Measurements from ENCODE around the gene PEA15. TPM values are rescaled to one million over a fixed set of nuclear protein-coding genes. Genes with fewer than 3 reads are reported as not detected.

The PEA15 gene
- total and polyA plus RNA-seq, 2 of the 8 experiments (the other 6 are each of a cell fraction or from before 2014, with no cell fraction given) = 71.3 to 75.1 TPM

DNA sequence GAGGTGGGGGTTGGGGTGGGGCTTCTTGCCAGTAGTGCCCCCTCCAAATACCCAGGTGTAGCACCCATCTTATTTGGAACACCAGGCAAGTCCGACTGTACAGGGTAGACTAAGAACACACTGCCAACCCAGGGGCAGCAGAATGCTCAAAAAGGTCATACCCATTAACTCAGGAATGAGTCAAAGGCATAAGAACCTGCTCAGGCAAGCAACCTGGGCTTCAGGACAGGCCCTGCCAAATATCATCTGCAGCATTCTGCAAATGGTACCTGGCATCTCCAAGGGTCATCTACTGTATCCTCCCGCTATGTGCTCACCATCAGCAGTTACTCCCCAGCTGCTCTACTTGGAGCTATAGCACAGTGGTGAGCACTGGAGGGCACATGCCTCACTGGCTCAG lies 19.4 kb downstream of the PEA15 start:
- H2BK120ac ChIP-seq (replicated peaks; ENCODE audit: low read depth, low read length) = no peak overlapping the region
- H3K4me1 ChIP-seq (replicated peaks in 1 of 4; ENCODE audit: control insufficient read depth in 3 of 4, insufficient read depth in 4 of 4, low read length in 3 of 4) = no peaks in the 10 kb centered on the region
- H4K20me1 ChIP-seq (replicated peaks in 1 of 2; ENCODE audit: control insufficient read depth in 1 of 2, insufficient read depth in 2 of 2, low read length in 2 of 2) = peaks cover 0 to 2% of the 10 kb centered on the region in 2 experiments
- H2BK5ac ChIP-seq (ENCODE audit: low read depth, low read length) = no peak overlapping the region
- peaks cover 20 to 92% (median 61%) of the 10 kb centered on the region in 4 experiments for H3K36me3 ChIP-seq (ENCODE audit: control insufficient read depth in 2 of 4, insufficient read depth in 4 of 4, low read length in 3 of 4)
- no peak overlapping the region for H3K18ac ChIP-seq (ENCODE audit: extremely low read depth, low read length)
- no peak overlapping the region for H4K5ac ChIP-seq (ENCODE audit: insufficient read length, low read depth, low read length)
- no peak for DNase-seq (ENCODE audit: low read depth in 1 of 2, low spot score in 2 of 2)
- H2BK20ac ChIP-seq (ENCODE audit: low read length) = no peak overlapping the region
- no peak overlapping the region for H3K4ac ChIP-seq (replicated peaks; ENCODE audit: insufficient read length, low read depth, low read length)
- H2AFZ ChIP-seq (ENCODE audit: low read length) = no peak overlapping the region
- no peak for TF ChIP-seq KDM5A (IDR thresholded peaks at IDR 0.05; ENCODE audit: low read length)
- TF ChIP-seq SIRT6 (IDR thresholded peaks at IDR 0.05; ENCODE audit: low read length) = no peak
- no peak for TF ChIP-seq PHF8 (conservative IDR thresholded peaks at IDR 0.05; ENCODE audit: low read depth, low read length)
- no peak for TF ChIP-seq SP4 (IDR thresholded peaks at IDR 0.05; ENCODE audit: low read length)
- 0 out of 2 replicates have a peak, but pooled peaks have one; percentile 45 for TF ChIP-seq POLR2AphosphoS5 (IDR thresholded peaks at IDR 0.05; ENCODE audit: low read depth, low read length)
- no peak for TF ChIP-seq RAD21 (IDR thresholded peaks at IDR 0.05 in 1 of 2, conservative IDR thresholded peaks at IDR 0.05 in 1 of 2; ENCODE audit: low read depth in 2 of 2, low read length in 2 of 2)
- H4K8ac ChIP-seq (ENCODE audit: extremely low read depth, insufficient read depth, low read length) = no peak overlapping the region
- 80% methylated on average over 2 of the region's 2 CpGs; no CpG with 5 or more reads in 1 of the 2 experiments for WGBS, 2 experiments (ENCODE audit: extremely low coverage in 1 of 2, insufficient coverage in 1 of 2, insufficient read length in 1 of 2, insufficient replicate concordance in 2 of 2, low coverage in 1 of 2, low lambda C conversion rate in 2 of 2, missing lambda C conversion rate in 1 of 2)
- no peak overlapping the region for H4K91ac ChIP-seq (replicated peaks; ENCODE audit: insufficient read length, low read length)
- H2BK15ac ChIP-seq (ENCODE audit: low read length) = no peak overlapping the region
- H3K79me1 ChIP-seq (ENCODE audit: low read depth, low read length) = no peaks in the 10 kb centered on the region
- FAIRE-seq = no peak
- no peaks in the 10 kb centered on the region for H3K9me3 ChIP-seq (ENCODE audit: insufficient read depth in 2 of 2, low read depth in 1 of 2, low read length in 1 of 2)
- no peak overlapping the region for H3K4me2 ChIP-seq (ENCODE audit: insufficient read depth in 1 of 2, low read depth in 2 of 2, low read length in 2 of 2)
- H2BK12ac ChIP-seq (ENCODE audit: low read depth, low read length) = no peak overlapping the region
- H3K27me3 ChIP-seq (replicated peaks in 1 of 4; ENCODE audit: control insufficient read depth in 3 of 4, extremely low read depth in 1 of 4, insufficient read depth in 3 of 4, low read length in 3 of 4) = no peaks in the 10 kb centered on the region
- H3K9ac ChIP-seq (replicated peaks in 1 of 4; ENCODE audit: extremely low read depth in 1 of 4, low read depth in 3 of 4, low read length in 3 of 4) = no peak overlapping the region
- H3K23me2 ChIP-seq (ENCODE audit: low read depth, low read length) = no peaks in the 10 kb centered on the region
- ChIA-PET POLR2A (ENCODE audit: partially characterized antibody) (interaction anchor here (0.7 to 3.6 kb wide), 5 partner anchors 10 to 103 kb away, joined by 3 to 15 read pairs (median 4); no protein-coding TSS in a partner anchor), CTCF (ENCODE audit: partially characterized antibody) (interaction anchor here (0.9 to 7.4 kb wide), 8 partner anchors 27 to 122 kb away, joined by 4 to 103 read pairs (median 5); partner anchors contain the start of gene CASQ1)
- no peaks in the 10 kb centered on the region for H3K79me2 ChIP-seq (ENCODE audit: control insufficient read depth in 1 of 2, insufficient read depth in 2 of 2, low read length in 2 of 2)
- H3K56ac ChIP-seq (replicated peaks; ENCODE audit: insufficient read length, low read depth, low read length) = no peak overlapping the region
- no peak overlapping the region for H3K23ac ChIP-seq (ENCODE audit: insufficient read length)
- no peak overlapping the region for H3K4me3 ChIP-seq (ENCODE audit: extremely low read depth in 1 of 4, insufficient read depth in 2 of 4, low read depth in 3 of 4, low read length in 4 of 4)
- no peak overlapping the region for H2AK5ac ChIP-seq (ENCODE audit: low read depth, low read length)
- H3K27ac ChIP-seq (ENCODE audit: low read depth, low read length) = no peak overlapping the region
- no peak overlapping the region for H3K14ac ChIP-seq (ENCODE audit: insufficient read length)
